Germinal center (tissue), 1 donor: ENCODE results near the gene ARFIP1.
"Not testable (repeated sequence)": the region's sequence is repeated elsewhere in the genome, so short reads cannot be mapped to it uniquely, and the experiment has no call there.

Source experiments
- DNase-seq: peaks from one replicate; pipeline ENCODE4 v3.0.0; 2012; ENCODE audit warnings: mixed read lengths, low spot score

Gene ARFIP1

GRCh38 chr4:152785639-152786615, 6.2 kb downstream of the ARFIP1 start:
- no peak for DNase-seq

- DNase-seq, result no peak
Measured at GRCh38 chr4:152786627-152787026, 6.9 kb downstream of the ARFIP1 start.

- DNase-seq, result no peak
Measured at GRCh38 chr4:152795891-152796290, 16.1 kb downstream of the ARFIP1 start.

- DNase-seq, result no peak
Measured at GRCh38 chr4:152803541-152803940, 23.8 kb downstream of the ARFIP1 start.

- DNase-seq, result no peak
Measured at GRCh38 chr4:152805071-152805650, 25.4 kb downstream of the ARFIP1 start.

- no peak for DNase-seq
Measured at GRCh38 chr4:152805818-152806217, 26.1 kb downstream of the ARFIP1 start.

GRCh38 chr4:152806501-152807125, 26.9 kb downstream of the ARFIP1 start:
- DNase-seq, result no peak

- no peak for DNase-seq
Measured at GRCh38 chr4:152807294-152807829, 27.6 kb downstream of the ARFIP1 start.

- no peak for DNase-seq
Measured at GRCh38 chr4:152808670-152809069, 28.9 kb downstream of the ARFIP1 start.

GRCh38 chr4:152810715-152811287, 31.0 kb downstream of the ARFIP1 start:
- no peak for DNase-seq

- no peak for DNase-seq
Measured at GRCh38 chr4:152815078-152815477, 35.3 kb downstream of the ARFIP1 start.

GRCh38 chr4:152817331-152817730, 37.6 kb downstream of the ARFIP1 start:
- DNase-seq, result no peak

- no peak for DNase-seq
Measured at GRCh38 chr4:152819026-152819645, 39.4 kb downstream of the ARFIP1 start.

GRCh38 chr4:152820073-152820472, 40.3 kb downstream of the ARFIP1 start:
- DNase-seq, result no peak

- DNase-seq, result no peak
Measured at GRCh38 chr4:152822323-152822722, 42.6 kb downstream of the ARFIP1 start.

- DNase-seq, result no peak
Measured at GRCh38 chr4:152824561-152824960, 44.8 kb downstream of the ARFIP1 start.

GRCh38 chr4:152825336-152825735, 45.6 kb downstream of the ARFIP1 start:
- DNase-seq, result no peak

GRCh38 chr4:152828122-152828521, 48.4 kb downstream of the ARFIP1 start:
- DNase-seq, result no peak

GRCh38 chr4:152831416-152831815, 51.7 kb downstream of the ARFIP1 start:
- DNase-seq, result no peak

GRCh38 chr4:152836936-152837335, 57.2 kb downstream of the ARFIP1 start:
- DNase-seq, result no peak

- not testable (repeated sequence) for DNase-seq
Measured at GRCh38 chr4:152839729-152840128, 60.0 kb downstream of the ARFIP1 start.
